Peyer's patch (tissue), 4 donors: ENCODE measurements around the gene XAGE1A.

Source experiments
- CTCF ChIP-seq, 6 experiments: fragments of 450-650 bp in 4 of 6; fragments of 200-600 bp in 2 of 6; sonication (generic) in 1 of 6; IDR thresholded peaks; one replicate each; pipeline ENCODE4 v1.5.1; 2017 to 2019; ENCODE audit warnings: antibody characterized with exemption in 6 of 6, mild to moderate bottlenecking in 3 of 6, moderate library complexity in 1 of 6
- POLR2A ChIP-seq, 2 donors: fragments of 450-650 bp; IDR thresholded peaks; one replicate each; pipeline ENCODE4 v1.5.1; 2017; ENCODE audit warnings: antibody characterized with exemption in 2 of 2, mild to moderate bottlenecking in 2 of 2, moderate library complexity in 2 of 2

DNA sequence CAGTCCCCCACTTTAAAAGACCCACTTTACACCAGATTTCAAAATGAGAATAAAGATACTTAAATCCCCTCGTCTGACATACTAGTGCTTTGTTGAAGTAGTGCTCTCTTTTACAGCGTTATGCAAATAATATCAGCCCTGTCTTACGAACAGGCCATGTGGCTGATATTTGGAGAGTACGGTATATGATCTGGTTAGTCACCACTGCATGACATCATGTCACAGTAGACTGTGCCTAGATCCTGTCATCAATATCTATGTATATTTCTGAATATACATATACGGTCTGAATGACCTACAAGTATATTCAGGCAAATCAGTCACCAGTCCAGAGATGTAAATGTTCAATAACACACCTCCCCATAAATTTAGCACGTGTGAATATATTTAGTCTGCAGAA lies 46.7 kb downstream of the XAGE1A start:
- no peak for TF ChIP-seq CTCF (IDR thresholded peaks at IDR 0.05)
- no peak for TF ChIP-seq POLR2A (IDR thresholded peaks at IDR 0.05)
